Progenitor cell of endocrine pancreas (in vitro differentiated cells): ENCODE data around the gene TOGARAM2. TPM values are rescaled to one million over a fixed set of nuclear protein-coding genes. Genes with fewer than 3 reads are reported as not detected.

Source experiments
- DNase-seq: peaks from one replicate; pipeline ENCODE4 v3.0.0; 2021; ENCODE audit warnings: low spot score; ENCODE audit not compliant: unreplicated experiment
- H3K27ac Mint-ChIP-seq: 2 replicates; pipeline ENCODE4 v1.8.0; 2021; ENCODE audit warnings: mild to moderate bottlenecking, moderate library complexity, mixed read lengths
- H3K27me3 Mint-ChIP-seq: 2 replicates; pipeline ENCODE4 v1.8.0; 2021; ENCODE audit warnings: mixed read lengths
- H3K36me3 Mint-ChIP-seq: 2 replicates; pipeline ENCODE4 v1.8.0; 2022; ENCODE audit warnings: mixed read lengths; ENCODE audit not compliant: insufficient read depth
- H3K4me1 Mint-ChIP-seq: 2 replicates; pipeline ENCODE4 v1.8.0; 2021; ENCODE audit warnings: low read depth, mixed read lengths
- H3K4me3 Mint-ChIP-seq: 2 replicates; pipeline ENCODE4 v1.8.0; 2021; ENCODE audit warnings: low read depth, mild to moderate bottlenecking, moderate library complexity, mixed read lengths
- H3K9me3 Mint-ChIP-seq: 2 replicates; pipeline ENCODE4 v1.8.0; 2021; ENCODE audit warnings: low read depth, mixed read lengths
- CTCF ChIP-seq: fragments of 200-600 bp; sonication (generic); IDR thresholded peaks from one replicate; pipeline ENCODE4 v1.5.0; 2021; ENCODE audit warnings: antibody characterized with exemption, mild to moderate bottlenecking; ENCODE audit not compliant: unreplicated experiment
- total RNA-seq: library from RNA; stranded (reverse); gene quantifications from 2 replicates; pipeline ENCODE4 v1.2.1, GENCODE V29; 2021

Gene TOGARAM2
- total RNA-seq, 1 donor from 2014 or later, result 0.86 TPM

DNA sequence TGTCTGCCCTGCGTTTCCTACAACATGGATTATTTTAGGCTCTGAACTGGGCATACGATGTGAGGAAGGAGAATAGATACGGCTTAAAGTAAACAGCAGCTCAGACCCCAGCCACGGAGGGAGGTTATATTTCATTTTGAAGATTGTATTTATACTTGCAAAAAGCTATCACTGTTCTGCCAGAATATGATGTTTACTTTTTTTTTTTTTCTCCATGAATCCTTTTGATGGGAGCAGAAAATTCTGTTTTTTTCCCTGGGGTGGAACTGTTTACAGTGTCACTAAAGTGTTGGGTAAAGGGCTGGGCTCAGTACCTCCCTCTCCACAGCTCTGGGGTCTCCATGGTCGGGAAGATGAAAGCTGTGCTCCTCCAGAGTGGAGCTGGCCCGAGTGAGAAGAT is 80.1 kb downstream of the TOGARAM2 start:
- Mint-ChIP-seq H3K36me3 (no peaks in the 10 kb centered on the region), H3K9me3 (no peaks in the 10 kb centered on the region), H3K4me3 (no peak overlapping the region), H3K4me1 (peaks cover 26% of the 10 kb centered on the region), H3K27ac (no peak overlapping the region), H3K27me3 (no peaks in the 10 kb centered on the region)
- no peak for TF ChIP-seq CTCF
- DNase-seq, result no peak

GRCh38 chr2:29061616-29062015 is 80.5 kb downstream of the TOGARAM2 start:
- H3K4me3 Mint-ChIP-seq, result no peak overlapping the region
- peaks cover 25% of the 10 kb centered on the region for H3K4me1 Mint-ChIP-seq
- TF ChIP-seq CTCF, result no peak
- DNase-seq, result no peak
- H3K27me3 Mint-ChIP-seq, result peaks cover 3% of the 10 kb centered on the region
- H3K9me3 Mint-ChIP-seq, result no peaks in the 10 kb centered on the region
- H3K27ac Mint-ChIP-seq, result no peak overlapping the region
- no peaks in the 10 kb centered on the region for H3K36me3 Mint-ChIP-seq

DNA sequence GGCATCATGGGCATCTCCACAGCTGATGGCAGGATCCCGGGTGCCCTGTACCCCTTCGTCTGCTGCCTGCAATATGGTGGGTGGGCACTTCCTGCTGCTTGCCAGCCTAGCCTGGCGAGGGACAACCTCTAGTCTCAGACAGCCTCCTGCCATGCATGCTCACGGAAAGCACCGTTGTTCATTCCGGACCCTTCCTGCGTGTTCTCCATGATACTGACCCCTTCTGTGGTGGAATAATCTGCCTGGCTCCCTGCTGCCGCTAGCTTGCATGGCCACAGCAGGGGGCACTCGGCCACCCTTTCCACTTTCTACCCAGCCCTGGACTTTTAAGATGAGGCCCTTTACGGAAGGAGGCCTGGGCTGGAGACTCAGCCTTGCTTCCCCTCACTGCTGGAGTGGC is 81.3 kb downstream of the TOGARAM2 start:
- no peak for TF ChIP-seq CTCF
- Mint-ChIP-seq H3K9me3 (no peaks in the 10 kb centered on the region), H3K27me3 (peaks cover 3% of the 10 kb centered on the region), H3K36me3 (no peaks in the 10 kb centered on the region), H3K4me3 (no peak overlapping the region), H3K4me1 (peaks cover 24% of the 10 kb centered on the region), H3K27ac (no peak overlapping the region)
- no peak for DNase-seq

DNA sequence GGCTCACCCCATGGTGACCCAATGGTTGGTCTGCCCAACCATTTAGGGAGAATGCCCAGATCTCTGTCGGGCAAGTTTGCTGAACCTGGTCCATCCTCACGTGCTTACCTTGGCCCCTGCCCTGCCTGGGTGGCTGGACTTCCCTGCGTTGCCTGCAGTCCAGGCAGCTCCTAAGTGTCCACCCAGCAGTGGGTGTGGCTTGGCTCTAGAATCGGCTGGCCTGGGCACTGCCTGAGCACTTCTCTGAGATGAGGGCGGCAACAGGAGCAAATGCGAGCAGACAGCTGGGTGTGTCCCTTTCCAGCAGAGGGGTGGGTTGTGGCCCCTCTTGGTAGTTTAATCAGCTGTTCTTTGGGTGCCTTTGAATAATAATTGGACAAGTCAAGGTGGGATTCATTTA is 82.0 kb downstream of the TOGARAM2 start:
- Mint-ChIP-seq H3K27ac (no peak overlapping the region), H3K36me3 (no peaks in the 10 kb centered on the region), H3K9me3 (no peaks in the 10 kb centered on the region), H3K4me1 (peaks cover 24% of the 10 kb centered on the region), H3K4me3 (no peak overlapping the region), H3K27me3 (peaks cover 3% of the 10 kb centered on the region)
- no peak for TF ChIP-seq CTCF
- DNase-seq, result no peak

DNA sequence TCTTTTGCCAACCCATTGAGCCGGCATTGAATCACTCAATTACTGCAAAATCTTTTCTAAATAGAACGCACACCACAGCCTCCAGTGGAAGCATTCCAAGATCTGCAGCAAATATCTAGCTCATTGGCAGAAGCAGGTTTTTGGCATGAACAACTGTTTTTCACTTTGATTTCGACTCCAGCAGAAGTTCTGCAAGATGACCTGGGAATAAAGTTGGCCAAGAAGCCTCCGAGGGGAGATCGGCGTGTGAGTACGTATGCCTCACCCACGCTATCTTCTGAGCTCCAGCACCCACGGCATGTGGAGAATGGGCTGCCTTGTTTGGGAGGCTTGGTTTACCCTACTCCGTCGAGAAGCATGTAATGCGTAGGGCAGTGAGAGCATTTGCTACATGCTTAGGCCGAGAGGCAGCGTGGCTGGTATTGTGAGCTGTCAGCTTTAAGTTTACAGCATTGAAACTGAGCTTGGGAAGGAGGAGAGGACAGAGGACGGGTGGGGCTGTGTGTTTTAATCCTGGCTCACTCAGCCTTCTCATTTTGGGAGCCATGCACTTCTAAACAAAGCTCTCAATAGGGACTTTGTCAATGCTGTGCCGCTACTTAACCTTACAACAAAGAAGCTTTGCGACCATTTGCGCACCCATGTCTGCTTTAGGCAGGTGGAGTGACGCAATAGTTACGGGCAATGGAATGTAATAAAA is 82.7 kb downstream of the TOGARAM2 start:
- Mint-ChIP-seq H3K27ac (no peak overlapping the region), H3K4me1 (peaks cover 24% of the 10 kb centered on the region), H3K9me3 (no peaks in the 10 kb centered on the region), H3K36me3 (no peaks in the 10 kb centered on the region), H3K27me3 (peaks cover 3% of the 10 kb centered on the region), H3K4me3 (no peak overlapping the region)
- no peak for DNase-seq
- TF ChIP-seq CTCF, result no peak
